HS-5 (cell line): ENCODE measurements around the gene CDKN2B-AS1.

Source experiments
- DNase-seq: peaks from one replicate; pipeline ENCODE4 v3.0.0-alpha.2; 2012; ENCODE audit warnings: low read depth

CDKN2B-AS1 gene

DNA sequence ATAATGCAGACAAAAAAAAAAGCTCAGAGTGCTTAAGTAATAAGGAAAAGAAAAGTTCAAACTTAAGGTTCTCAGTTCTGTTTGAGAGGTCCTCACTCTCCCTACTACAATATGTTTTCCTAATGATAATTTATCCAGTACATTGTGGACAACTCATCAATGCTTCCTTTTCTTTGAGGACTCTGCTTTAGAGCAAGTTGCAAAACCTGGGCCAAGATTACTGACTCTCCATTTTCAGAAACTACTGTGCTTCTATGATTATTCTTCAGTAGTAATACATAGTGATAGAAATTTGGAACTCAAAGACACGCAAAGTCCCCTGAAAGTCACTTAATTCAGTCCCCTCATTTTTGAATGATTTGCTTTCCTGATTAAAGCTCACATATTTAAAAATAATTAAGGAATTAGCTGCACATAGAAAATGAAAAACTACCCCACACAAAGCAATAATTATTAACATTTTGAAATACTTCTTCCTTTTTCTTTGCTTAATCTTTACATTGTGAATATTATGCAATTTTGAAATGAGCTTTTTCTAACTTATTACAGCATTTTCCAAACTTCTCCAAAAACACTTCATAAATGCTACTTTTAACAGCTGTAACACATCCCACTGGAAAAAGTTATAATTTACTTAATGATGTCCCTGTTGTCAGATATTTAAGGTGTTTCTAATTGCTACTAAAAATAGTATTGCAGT, 11.6 kb upstream of the CDKN2B-AS1 start:
- DNase-seq: no peak

DNA sequence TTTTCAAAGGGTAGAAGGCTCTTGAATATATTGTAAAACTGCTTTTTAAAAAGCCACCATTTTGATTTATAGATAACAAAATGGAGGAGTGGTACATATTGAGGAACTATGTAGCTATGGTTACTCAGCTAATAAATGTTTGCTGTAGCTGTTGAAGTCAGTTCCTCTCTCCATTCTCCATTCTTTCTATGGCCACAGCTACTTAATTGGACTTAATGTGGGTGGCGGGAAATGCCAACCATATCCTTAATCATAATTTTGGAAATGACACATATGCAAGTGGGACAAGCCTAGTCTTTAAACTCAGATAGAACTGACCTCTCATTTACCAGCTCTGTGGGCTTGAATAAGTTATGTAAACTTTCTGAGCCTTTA, 11.0 kb upstream of the CDKN2B-AS1 start:
- DNase-seq: no peak

DNA sequence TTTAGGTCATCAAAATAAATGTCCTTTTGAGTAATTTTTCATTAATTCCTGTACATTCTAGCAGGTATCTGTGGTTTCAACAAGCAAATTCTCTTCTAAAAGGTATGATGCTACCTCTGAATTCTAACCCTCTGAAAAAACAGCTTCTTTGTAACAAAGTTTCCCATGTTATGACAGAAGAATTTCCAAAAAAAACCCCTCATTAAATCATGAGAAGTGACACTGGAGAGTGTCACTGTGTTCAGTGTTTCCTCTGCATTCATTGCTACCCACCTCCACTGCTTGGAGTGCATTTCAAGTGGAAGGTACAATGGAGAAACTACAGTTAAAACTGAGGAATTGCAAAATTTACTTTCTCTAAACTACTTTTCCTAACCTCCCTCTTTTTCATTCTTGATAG, 10.5 kb upstream of the CDKN2B-AS1 start:
- DNase-seq: no peak

DNA sequence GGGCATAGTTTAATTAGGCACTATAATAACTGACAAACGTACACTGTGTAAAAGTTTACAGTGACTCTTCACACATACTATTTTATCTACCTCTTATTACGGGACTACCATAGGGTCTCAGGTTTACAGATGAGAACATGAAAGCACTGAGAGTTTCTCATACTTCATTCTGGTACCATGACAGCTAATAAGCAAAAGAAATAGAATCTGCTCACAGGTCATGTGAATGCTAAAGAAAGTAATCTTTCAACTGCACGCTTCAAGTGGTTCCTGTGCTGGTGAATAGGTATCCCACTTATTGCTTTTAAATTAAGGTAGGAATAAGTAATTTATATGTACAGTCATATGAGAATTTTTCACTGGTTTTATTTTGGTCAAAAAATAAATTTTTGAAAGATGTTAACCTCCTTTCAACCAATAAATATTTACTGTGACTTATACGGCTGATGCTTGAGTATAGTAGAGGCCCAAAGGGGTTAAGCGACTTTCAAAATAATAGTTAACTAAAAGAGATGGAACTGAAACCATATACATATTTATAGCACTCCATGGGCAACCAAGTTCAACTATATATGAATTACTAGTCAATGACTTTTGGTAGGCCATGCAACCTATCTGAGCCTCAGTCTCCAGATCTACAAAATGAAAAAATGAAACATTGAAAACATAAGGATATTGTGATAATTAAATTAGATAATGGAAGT, 8.5 kb upstream of the CDKN2B-AS1 start:
- DNase-seq: no peak

DNA sequence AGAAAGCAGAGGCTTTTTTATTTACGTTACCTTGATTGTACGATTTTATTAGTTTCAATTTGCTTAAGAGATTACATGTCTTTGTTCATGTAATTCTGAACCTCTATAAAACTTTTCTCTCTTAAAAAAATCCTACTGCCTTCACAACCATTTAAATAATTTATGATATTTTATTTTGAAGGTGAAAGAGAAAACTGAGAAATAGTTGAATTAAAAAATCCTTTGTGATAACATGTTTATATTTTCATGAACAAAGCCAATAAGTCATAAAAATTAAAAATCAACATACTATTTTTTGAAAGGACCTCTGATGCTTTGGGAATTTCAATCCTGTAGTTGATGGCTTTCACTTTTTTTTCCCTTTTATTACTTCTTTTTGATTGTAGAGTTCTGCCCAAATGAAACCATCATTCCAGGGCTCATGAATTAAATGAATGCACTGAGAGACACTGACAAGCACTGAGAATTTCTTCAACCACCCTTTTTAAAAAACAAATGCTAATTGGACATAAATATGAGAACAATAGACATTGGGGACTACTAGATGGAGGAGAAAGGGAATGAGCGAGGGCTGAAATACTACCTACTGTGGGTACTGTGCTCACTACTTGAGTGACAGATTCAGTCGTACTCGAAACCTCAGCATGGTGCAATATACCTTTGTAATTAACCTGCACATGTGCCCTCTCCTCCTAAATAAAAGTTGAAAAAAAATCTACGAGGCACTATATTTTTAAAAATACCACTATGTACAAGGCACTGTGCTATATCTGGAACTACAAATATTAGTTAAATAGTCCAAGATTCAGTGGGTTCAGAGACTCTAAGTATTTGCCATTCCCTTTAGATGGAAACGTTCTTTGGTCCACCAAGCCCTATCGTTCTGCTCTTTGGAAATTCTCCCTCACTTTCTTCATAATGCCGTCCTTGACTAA, 6.3 kb upstream of the CDKN2B-AS1 start:
- DNase-seq: no peak

DNA sequence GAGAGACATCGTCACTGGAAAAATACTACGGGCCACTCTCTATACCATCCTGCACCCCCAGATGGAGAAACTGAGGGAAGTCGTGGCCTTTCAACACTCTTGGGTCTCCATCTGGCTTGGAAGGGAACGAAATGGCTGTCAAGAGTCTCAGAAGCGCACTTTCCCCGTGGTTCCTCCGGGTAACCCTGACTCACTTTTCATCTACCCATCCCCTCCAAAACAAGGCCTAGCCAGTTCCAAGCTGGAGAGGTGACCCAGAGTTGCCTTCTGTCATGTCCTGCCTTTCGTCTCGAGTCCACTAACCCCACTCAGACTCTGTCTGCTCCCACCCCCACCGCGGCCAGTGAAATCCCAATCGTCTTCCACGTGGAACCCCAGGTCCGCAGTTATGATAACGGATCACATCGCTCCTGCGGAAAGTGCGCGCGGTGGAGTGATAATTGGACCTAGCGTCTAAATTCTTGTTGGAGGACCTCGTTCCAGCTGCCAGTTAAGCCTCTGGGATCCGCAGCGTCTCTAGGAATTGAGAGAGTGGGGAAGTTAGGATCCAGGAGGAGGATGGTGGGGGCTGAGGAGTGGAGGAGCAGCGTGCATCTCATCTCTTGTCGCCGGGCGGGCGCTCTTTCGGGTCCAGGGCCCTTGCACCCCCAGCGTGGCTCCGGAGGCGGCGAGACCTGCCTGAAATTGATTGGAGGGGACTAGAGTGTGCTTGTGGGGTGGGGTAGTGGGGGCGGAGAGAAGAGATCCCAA, 5.0 kb upstream of the CDKN2B-AS1 start:
- no peak for DNase-seq

DNA sequence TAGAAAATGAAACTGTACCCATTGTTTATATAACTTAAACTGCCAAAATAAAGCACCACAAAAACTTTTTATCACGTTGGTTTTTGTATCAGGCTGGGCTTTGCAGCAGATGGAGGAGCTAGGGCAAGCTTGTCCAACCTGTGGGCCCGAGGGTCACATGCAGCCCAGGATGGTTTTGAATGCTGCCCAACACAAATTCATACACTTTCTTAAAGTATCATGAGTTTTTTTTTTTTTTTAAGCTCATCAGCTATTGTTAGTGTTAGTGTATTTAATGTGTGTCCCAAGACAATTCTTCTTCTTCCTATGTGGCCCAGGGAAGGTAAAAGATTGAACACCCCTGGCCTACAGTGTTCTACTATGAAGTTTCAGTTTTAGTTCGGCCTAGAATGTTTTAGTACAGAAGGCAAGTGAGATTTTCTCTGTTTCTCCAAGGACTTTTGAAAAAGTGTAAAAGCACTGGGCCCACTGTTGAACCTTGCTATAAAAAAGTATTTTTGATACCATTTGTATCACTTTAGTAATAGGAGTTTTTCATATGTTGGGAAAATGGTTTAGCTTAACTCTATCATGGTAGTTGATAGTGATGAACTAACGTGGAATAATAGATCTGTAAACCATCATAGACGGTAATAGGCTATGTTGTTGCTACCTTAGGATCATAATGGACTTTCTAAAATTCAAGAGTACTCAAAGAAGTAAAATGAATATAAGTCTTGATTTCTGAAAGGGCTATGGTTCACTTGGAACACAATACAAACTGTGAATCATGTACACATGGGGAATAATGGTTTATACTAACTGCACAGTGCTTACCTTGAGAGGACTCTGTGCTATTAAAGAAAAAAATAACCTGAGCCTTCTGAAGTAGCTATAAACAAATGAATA, 3.3 kb upstream of the CDKN2B-AS1 start:
- DNase-seq: no peak

DNA sequence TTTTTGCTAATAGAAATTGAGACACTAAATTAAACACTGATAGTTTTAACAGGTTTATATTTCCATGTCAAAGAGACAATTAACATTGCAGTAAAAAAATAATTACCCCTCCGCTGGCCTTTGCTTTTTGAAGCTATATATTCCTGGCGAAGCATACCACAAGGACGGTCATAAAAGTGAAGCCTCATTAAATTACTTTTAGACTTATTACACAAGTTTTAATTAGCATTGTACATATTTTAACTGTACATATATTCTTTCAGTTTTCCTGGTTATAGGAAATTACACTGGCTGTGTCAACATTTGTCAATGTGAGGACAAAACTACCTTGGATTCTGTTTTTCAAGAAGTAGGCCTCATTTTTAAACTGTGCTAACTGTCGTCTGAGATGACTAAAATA, 1.6 kb upstream of the CDKN2B-AS1 start:
- no peak for DNase-seq

DNA sequence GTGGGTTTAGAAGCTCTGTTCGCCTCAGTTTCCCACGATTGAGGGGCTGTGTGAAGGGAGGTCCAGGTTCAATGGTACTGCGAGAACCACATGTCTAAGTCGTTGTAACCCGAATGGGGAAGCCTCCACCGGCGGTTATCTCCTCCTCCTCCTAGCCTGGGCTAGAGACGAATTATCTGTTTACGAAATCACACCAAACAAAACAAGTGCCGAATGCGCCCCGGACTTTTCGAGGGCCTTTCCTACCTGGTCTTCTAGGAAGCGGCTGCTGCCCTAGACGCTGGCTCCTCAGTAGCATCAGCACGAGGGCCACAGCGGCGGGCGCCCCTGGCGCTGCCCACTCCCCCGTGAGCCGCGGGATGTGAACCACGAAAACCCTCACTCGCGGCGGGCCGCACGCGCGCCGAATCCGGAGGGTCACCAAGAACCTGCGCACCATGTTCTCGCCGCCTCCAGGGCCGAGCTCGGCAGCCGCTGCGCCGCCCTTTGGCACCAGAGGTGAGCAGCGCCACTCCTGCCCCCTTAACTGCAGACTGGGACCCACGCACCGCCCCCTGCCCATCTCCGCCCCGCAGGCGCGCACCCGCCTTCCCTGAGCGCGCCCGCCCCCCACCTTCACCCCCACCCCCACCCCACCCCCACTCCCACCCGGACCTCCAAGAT, 567 bp upstream of the CDKN2B-AS1 start, which contains the start of gene CDKN2A:
Gene CDKN2A, minus strand, starts transcription at position 500 of the 663 bp plus-strand sequence.
- no peak for DNase-seq

DNA sequence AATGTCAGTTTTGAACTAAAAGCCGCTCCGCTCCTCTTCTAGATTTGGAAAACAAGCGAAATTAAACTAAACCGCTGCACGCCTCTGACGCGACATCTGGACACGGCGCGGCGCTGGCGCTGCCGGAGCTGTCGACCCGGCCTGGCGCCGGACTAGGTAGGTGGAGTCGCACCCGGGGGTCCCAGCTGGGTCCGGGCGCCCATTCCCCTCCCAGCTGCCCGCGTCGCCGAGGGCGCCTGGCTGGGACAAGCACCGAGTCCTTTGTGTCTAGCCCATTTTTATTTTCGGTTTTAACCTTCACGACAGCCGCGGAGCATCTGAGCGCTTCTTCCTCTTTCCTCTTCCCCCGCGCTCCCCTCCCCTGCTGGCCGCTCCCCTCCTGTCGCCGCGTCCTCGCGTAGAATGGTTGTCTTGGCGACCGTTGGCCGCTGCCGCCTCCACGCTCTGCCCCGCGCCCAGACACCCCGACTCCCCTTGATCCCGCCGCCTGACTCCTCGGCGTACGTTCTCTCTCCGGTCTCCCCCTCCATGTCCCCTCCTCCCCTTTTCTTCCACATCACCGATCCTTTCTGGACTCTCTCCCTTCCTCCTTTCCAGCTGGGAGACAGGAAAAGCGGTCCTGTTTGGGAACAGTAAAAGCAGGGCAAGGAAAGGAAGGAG, 545 bp downstream of the CDKN2B-AS1 start:
- peak; percentile 49 for DNase-seq

DNA sequence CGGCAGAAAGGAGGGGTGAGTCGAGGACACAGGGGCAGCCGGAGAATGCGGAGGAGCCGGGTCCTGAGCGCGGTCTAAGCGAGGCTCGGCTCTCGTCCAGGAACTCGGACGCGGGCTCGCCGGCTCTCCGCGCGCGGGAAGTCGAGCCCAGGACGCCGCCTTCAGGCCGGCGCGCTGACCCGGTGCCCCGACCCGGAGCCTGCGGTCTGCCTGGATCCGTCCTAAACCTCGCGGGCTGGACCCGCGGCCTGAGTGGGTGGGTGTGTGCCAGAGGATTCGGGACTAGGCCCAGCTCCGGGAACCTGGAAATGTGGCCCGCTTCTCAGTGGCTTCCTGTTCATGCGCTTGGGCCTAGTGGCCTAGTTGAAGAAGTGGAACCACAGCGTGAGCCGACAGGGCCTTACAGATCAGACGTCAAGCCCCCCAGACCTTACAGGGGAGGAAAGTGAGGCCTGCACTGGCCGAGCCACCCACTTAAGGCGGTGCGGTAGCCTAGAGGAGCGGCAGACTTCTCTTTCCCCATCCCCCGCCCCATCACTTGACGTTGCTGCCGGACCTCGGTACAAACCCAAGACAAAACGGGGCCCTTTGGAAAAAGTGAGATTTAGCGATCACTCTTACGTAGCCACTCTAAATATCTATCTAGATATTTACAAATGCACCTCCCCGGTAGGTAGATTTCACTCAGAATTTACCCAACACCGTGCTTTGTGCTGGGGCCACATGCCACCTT, 1.2 kb downstream of the CDKN2B-AS1 start:
- no peak for DNase-seq

DNA sequence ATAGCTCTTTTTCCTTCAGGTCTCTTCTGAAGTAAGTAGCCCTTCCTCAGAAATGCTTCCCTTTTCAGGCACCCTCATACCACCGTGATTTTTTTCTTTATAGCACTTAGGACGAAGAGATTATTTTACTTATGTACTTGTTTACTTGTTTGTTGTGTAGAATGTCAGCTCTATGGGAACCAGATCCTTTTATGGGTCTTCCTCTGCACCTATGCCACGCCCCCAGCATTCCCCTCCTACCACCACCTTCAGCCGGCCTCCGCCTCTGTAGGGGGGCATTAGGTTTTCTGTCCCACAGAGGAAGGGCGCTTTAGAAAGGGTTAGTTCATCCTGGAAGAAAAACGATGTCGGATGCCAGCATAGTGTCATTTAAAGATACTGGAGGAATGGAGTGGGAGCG, 1.8 kb downstream of the CDKN2B-AS1 start:
- no peak for DNase-seq

DNA sequence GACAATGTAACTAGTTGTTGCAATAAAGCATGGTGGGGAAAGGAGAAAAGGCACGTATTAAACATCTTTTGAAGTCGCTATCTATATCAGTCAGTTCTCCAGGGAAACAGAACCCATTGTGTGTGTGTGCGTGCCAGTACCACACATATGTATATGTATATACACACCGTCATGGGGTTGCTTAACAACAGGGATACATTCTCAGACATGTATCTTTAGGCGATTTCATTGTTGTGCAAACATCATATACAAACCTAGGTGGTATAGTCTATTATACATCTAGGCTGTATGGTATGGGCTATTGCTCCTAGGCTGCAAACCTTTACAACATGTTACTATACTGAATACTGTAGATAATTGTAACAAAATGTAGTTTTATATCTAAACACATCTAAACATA, 2.3 kb downstream of the CDKN2B-AS1 start:
- DNase-seq: no peak

DNA sequence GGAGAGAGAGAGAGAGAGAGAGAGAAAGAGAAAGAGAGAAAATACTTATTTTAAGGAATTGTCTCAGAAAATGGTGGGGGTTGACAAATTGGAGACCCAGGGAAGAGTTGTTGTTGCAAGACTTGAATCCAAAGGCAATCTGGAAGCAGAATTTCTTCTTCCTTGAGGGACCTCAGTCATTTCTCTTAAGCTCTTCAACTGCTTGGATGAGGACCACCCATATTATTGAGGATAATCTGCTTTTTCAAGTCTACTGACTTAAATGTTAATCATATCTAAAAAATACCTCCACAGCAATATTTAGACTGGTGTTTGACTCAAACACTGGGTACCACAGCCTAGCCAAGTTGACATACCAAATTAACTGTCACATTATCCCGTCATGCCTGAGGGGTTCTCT, 2.9 kb downstream of the CDKN2B-AS1 start:
- DNase-seq: no peak

DNA sequence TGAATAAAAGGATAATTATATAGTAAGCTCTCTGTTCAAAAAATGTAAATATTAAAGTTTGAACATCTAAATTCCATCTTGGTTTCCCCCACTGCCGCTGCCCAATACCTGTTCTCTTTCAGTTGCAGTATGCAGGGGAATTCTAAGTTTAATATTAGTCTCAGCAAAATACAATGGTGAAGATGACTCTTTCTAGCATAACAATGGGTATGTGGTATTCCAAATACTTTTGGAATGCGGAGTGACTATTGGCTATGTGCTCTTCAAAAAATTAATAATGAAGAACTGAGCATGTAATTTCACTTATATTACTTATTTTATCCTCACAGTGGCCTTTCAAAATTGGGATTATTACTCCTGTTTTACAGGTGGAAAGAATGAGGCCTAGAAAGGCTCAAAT, 3.4 kb downstream of the CDKN2B-AS1 start:
- DNase-seq: no peak

DNA sequence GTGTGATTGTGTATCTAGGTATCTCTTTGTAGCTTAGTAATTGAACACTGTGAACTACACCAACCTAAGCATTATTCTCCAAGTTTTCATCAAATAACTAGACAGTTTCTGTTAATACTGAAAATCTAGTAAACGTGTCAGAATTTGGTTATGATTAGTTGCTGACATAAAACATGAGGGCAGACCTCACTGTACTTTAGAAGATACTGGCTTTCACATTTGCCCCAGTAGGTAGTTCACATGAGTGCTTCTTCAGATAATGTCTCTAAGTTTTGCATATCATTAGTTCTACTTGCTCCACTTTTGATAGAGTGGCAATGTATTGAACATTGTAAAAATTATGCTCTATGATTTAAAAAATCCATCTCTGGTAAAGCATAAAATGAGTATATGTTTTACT, 7.4 kb downstream of the CDKN2B-AS1 start:
- no peak for DNase-seq

DNA sequence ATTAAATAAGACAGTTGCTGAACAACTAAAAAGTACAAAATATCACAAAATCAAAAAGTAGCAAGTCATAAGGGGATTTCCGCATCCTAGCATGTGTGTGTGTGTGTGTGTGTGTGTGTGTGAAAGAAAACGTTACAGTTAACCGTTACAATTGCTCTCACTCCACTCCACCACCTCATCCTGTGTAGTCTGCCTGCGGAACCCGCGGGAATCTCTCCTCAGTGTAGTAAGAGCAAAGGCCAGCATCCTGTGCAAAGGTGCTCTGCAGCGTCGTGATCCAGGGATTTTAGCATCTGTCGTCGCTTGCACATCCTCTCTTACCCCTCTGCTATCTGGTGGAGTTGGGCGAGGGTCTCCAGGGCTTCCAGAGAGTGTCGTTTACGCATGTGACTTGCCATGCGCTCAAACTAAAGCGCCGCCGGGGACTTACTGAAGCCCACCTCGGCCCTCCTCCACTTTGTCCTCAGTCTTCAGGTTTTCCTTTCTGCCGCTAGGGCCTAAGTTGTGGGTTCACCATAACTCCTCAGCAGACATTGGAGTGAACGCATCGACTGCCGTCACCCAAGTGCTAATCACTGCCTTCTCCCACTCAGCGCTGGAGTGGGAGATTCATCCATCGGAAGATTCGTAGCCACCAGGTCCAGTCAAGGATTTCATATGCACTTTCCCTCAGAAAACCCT, 10.6 kb downstream of the CDKN2B-AS1 start:
- no peak for DNase-seq
